ENCODE data around the gene MFSD11. TPM values are rescaled to one million over a fixed set of nuclear protein-coding genes. Genes with fewer than 3 reads are reported as not detected.

MFSD11 gene
- total and polyA plus RNA-seq, 11 donors = 14.3 to 36.5 (median 25.3) TPM

- TF ChIP-seq POLR2A (IDR thresholded peaks at IDR 0.05) = no peak
- TF ChIP-seq, protein P1, sequence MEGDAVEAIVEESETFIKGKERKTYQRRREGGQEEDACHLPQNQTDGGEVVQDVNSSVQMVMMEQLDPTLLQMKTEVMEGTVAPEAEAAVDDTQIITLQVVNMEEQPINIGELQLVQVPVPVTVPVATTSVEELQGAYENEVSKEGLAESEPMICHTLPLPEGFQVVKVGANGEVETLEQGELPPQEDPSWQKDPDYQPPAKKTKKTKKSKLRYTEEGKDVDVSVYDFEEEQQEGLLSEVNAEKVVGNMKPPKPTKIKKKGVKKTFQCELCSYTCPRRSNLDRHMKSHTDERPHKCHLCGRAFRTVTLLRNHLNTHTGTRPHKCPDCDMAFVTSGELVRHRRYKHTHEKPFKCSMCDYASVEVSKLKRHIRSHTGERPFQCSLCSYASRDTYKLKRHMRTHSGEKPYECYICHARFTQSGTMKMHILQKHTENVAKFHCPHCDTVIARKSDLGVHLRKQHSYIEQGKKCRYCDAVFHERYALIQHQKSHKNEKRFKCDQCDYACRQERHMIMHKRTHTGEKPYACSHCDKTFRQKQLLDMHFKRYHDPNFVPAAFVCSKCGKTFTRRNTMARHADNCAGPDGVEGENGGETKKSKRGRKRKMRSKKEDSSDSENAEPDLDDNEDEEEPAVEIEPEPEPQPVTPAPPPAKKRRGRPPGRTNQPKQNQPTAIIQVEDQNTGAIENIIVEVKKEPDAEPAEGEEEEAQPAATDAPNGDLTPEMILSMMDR (IDR thresholded peaks at IDR 0.05) = no peak
- 45 to 52% (median 47%) methylated on average over 9 of the region's 9 CpGs for WGBS, 4 donors
- ATAC-seq (peak; percentile 23 to 82 (median 74)), DNase-seq (peak in 1 of 5 donors; percentile 53)
- H3K27ac ChIP-seq = peak overlapping the region; percentile 32 to 90 (median 78)
- intact Hi-C loops (cut with DNase I) = no loop called here
- peaks cover 0 to 73% (median 60%) of the 10 kb centered on the region in 9 donors for H3K36me3 ChIP-seq
- H3K27me3 ChIP-seq = no peaks in the 10 kb centered on the region
- peaks cover 0 to 39% (median 13%) of the 10 kb centered on the region in 12 donors for H3K4me1 ChIP-seq
- H3K4me3 ChIP-seq = no peak overlapping the region
- no peaks in the 10 kb centered on the region for H3K9me3 ChIP-seq
Observed at GRCh38 chr17:76747716-76748363, 9.9 kb downstream of the MFSD11 start.

- Histone ChIP-seq H3K27ac (peak overlapping the region in 11 of 12 donors; percentile 32 to 90 (median 80)), H3K4me1 (peaks cover 0 to 44% (median 13%) of the 10 kb centered on the region in 12 donors), H3K9me3 (no peaks in the 10 kb centered on the region), H3K27me3 (no peaks in the 10 kb centered on the region), H3K4me3 (no peak overlapping the region), H3K36me3 (peaks cover 0 to 72% (median 52%) of the 10 kb centered on the region in 9 donors)
- no peak for TF ChIP-seq POLR2A (IDR thresholded peaks at IDR 0.05)
- TF ChIP-seq, protein P1 (IDR thresholded peaks at IDR 0.05) = no peak
- DNase-seq = no peak
- 89 to 93% (median 91%) methylated on average over 1 of the region's 1 CpG for WGBS, 4 donors
- no peak for ATAC-seq
- intact Hi-C loops (cut with DNase I) = no loop called here
Observed at GRCh38 chr17:76748657-76749056, 10.7 kb downstream of the MFSD11 start.

DNA sequence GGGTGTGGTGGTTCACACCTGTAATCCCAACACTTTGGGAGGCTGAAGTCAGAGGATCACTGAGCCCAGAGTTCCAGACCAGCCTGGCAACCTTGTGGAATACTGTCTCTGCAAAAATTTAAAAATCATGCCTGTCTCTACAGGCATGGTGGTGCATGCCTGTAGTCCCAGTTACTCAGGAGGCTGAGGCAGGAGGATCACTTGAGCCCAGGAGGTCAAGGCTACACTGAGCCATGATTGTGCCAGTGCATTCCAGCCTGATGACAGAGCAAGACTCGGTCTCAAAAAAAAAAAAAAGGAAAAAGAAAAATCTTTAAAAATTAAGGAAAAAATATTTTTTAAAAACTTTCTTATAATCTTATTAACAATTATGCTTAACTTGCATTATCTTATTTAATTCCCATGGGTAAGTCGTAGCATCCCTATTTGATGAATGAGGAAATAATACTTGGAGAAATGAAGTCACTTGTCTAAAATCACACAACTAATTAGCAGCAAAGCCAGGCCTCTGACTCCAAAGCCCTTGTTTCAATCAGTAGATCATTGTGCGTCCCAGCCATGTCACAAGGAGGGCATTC lies 13.6 kb downstream of the MFSD11 start:
- H3K36me3 ChIP-seq = peaks cover 0 to 71% (median 49%) of the 10 kb centered on the region in 9 donors
- H3K9me3 ChIP-seq = no peaks in the 10 kb centered on the region
- H3K27ac ChIP-seq = peak overlapping the region in 1 of 12 donors; percentile 54
- TF ChIP-seq POLR2A (IDR thresholded peaks at IDR 0.05) = no peak
- TF ChIP-seq, protein P1 (IDR thresholded peaks at IDR 0.05) = no peak
- peaks cover 0 to 34% (median 6%) of the 10 kb centered on the region in 12 donors for H3K4me1 ChIP-seq
- DNase-seq (no peak), ATAC-seq (no peak)
- WGBS, 4 donors = 84 to 90% (median 89%) methylated on average over 3 of the region's 3 CpGs
- no peak overlapping the region for H3K4me3 ChIP-seq
- H3K27me3 ChIP-seq = no peaks in the 10 kb centered on the region
- intact Hi-C loops (cut with DNase I) = loop anchor here in 1 of 10 donors (10.0 kb wide), 1 partner anchor 83 kb away; no protein-coding TSS in a partner anchor

- WGBS, 4 donors = 78 to 85% (median 81%) methylated on average over 4 of the region's 4 CpGs
- no peaks in the 10 kb centered on the region for H3K27me3 ChIP-seq
- DNase-seq (no peak), ATAC-seq (no peak)
- H3K27ac ChIP-seq = peak overlapping the region in 1 of 12 donors; percentile 54
- H3K4me1 ChIP-seq = peaks cover 0 to 32% (median 6%) of the 10 kb centered on the region in 12 donors
- H3K9me3 ChIP-seq = no peaks in the 10 kb centered on the region
- no peak for TF ChIP-seq POLR2A (IDR thresholded peaks at IDR 0.05)
- TF ChIP-seq, protein P1 (IDR thresholded peaks at IDR 0.05) = no peak
- intact Hi-C loops (cut with DNase I) = loop anchor here in 1 of 10 donors (10.0 kb wide), 1 partner anchor 83 kb away; no protein-coding TSS in a partner anchor
- peaks cover 0 to 71% (median 49%) of the 10 kb centered on the region in 9 donors for H3K36me3 ChIP-seq
- no peak overlapping the region for H3K4me3 ChIP-seq
Observed at GRCh38 chr17:76752006-76752405, 14.1 kb downstream of the MFSD11 start.

Measured in heart left ventricle (tissue), 16 donors.